Fibroblast of skin of scalp (primary cell): ENCODE measurements around the gene ACSS2. TPM values are rescaled to one million over a fixed set of nuclear protein-coding genes. Genes with fewer than 3 reads are reported as not detected.

ENCODE experiments used
- DNase-seq: peaks from one replicate; pipeline ENCODE4 v3.0.0-alpha.2; 2013
- polyA plus RNA-seq, 2 experiments: library from polyadenylated mRNA; unstranded; fragments of 120-200 nt; gene quantifications; one replicate each; pipeline ENCODE4 v1.2.1, GENCODE V29; 2013; ENCODE audit not compliant: insufficient read length in 2 of 2

ACSS2 gene, protein sequence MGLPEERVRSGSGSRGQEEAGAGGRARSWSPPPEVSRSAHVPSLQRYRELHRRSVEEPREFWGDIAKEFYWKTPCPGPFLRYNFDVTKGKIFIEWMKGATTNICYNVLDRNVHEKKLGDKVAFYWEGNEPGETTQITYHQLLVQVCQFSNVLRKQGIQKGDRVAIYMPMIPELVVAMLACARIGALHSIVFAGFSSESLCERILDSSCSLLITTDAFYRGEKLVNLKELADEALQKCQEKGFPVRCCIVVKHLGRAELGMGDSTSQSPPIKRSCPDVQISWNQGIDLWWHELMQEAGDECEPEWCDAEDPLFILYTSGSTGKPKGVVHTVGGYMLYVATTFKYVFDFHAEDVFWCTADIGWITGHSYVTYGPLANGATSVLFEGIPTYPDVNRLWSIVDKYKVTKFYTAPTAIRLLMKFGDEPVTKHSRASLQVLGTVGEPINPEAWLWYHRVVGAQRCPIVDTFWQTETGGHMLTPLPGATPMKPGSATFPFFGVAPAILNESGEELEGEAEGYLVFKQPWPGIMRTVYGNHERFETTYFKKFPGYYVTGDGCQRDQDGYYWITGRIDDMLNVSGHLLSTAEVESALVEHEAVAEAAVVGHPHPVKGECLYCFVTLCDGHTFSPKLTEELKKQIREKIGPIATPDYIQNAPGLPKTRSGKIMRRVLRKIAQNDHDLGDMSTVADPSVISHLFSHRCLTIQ
- polyA plus RNA-seq (2013, experiment 1 of 2; ENCODE audit: insufficient read length), result 24.5 TPM
- 21.8 TPM for polyA plus RNA-seq (2013, experiment 2 of 2; ENCODE audit: insufficient read length)

GRCh38 chr20:34876406-34877282 lies at the start of gene ACSS2:
Gene ACSS2, plus strand, starts transcription at chr20:34876612. Its CDS starts 34 bp downstream, at chr20:34876646.
- no peak for DNase-seq

- DNase-seq, result no peak
These were observed 47.2 kb upstream of the ACSS2 start for GRCh38 chr20:34829191-34829590.

GRCh38 chr20:34831936-34832335 lies 44.5 kb upstream of the ACSS2 start:
- DNase-seq, result no peak

DNA sequence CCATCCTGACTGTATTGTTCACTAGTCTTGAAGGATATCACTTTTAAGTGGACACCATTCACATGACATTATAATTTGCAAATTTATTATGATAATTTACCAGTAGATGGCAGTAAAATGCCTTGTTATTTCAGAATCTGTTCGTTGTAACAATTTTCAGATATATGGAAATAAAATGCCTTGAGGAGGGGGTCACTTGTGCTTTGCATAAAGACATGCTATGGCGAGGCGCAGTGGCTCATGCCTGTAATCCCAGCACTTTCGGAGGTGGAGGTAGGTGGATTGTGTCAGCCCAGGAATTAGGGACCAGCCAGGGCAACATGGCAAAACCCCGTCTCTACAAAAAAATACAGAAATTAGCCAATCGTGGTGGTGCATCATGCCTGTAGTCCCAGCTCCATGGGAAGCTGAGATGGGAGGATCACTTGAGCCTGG lies 41.9 kb upstream of the ACSS2 start:
- peak; percentile 49 for DNase-seq

DNA sequence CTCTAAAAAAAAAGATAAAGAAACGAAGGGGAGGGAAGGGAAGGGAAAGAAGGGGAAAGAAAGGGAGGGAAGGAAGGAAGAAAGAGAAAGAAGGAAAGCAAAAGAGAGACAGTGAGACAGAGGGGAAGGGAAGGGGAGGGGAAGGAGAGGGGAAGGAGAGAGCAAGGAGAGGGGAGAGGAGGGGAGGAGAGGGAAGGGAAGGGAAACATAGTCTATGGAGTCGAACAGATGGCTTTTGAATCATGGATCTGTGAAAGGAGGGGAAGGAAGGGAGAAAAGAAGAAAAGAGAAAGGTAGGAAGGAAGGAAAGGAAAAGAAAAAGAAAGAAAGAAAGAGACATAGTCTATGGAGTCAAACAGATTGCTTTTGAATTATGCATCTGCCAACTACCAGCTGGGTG lies 34.3 kb upstream of the ACSS2 start:
- no peak for DNase-seq

- DNase-seq, result no peak
These were observed 33.0 kb upstream of the ACSS2 start for GRCh38 chr20:34843421-34843820.

DNA sequence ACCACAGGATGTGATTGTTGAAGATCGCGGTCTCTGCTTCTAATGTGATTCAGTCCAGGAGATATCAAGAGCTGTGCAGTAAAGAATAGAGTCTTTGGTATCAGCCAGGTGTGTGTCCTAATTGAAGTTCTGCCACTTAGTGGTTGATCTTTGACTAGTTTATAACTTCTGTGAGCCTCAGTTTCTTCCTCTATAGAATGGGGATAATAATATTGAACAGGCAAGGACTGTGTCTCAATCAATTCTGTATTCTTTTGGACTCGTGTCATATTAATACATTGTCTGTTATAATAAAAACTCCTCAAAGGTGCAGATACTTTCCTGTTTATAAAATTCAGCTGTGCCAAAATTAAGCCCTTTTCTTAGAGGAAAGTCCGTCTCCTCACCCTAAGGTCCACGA lies 27.8 kb upstream of the ACSS2 start:
- DNase-seq, result no peak

DNA sequence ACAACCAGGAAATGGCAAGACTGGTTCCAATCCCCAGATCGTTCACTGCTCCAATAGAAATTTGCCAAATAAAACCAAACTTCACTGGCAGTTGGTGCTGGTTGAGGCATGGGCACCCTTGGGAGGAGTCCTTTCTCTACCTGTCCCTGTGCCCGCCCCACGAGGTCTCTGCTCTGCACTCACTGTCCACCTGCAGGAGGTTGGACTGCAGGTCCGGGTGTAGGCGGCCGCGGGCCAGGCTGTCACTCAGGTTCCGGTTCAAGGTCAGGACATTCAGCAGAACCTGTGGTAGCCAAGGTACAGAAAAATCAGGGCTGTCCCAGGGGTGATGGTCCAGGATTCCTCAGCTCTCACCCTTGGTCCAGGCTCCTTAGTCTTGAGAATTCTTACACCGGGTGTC lies 26.6 kb upstream of the ACSS2 start:
- no peak for DNase-seq

GRCh38 chr20:34850969-34851368 lies 25.4 kb upstream of the ACSS2 start:
- DNase-seq, result no peak

DNA sequence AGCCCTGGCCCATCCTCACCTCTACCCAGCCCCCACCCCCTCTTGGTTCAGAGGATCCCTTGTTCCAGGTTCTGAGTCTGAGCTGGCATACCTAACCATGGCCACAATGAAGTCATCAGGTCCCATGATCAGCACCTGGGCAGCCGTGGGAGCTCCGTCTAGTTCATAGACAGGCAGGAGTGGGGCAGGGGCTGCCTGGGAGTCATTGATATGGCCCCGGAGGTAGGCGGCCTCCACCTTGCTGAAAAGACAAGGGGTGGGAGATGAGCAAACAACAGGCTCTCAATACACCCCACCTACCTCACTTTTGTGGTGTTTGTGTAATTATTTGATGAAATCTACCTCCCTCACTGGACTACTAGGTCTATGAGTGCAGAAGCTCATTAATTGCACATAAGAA lies 24.1 kb upstream of the ACSS2 start:
- no peak for DNase-seq

DNA sequence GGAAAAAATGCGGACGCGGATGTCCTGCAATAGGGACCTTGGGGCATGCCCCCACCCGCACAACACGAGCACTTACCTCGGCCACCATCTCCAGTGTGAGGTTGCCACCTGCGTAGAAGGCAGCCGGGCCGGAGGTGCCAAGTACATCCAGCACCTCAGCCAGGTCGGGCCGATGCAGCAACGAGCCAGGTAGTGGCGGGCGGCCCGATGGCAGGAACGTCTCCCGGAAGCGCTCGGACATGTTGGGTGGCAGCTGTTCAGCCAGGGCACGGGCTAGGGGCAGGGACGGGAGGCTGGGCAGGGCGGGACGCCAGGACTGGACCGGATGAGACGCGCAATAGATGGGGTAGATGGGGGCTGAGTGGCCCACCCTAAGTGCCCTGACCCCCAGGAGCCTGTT lies 17.0 kb upstream of the ACSS2 start:
- DNase-seq, result no peak

DNA sequence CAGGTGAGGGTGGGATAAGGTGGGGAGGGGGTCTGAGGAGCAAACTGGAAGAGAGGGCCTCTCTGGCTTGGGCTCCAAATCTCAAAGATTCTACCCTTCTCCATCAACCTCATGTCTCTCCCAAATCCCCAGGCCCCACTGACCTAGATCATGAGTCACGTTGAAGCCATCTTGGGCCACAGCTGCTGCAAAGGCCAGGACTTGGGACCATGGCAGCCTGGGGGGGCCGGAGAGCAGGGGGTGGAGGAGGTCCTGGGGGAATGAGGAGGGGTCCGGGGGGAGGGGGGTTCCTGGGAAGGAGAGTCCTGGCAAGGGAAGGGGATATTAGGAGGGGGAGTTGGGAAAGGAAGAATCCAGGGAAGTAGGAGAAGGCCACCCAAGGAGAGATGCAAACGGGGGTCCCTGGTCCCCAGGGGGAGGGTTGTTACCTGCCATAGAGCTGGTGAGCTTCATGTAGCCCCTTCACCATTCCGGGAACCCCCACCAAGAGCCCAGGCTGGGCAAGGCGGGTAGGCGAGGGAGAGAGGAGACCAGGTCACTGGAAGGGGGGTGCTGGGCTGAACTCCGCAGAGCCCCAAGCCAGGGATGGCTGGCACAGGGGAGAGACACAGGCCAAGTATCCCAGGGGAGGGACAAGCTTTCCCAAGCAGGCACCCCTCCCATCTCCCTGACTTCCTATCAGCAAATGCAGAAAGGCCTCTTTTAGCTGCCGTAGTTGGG lies 16.4 kb upstream of the ACSS2 start:
- no peak for DNase-seq

DNA sequence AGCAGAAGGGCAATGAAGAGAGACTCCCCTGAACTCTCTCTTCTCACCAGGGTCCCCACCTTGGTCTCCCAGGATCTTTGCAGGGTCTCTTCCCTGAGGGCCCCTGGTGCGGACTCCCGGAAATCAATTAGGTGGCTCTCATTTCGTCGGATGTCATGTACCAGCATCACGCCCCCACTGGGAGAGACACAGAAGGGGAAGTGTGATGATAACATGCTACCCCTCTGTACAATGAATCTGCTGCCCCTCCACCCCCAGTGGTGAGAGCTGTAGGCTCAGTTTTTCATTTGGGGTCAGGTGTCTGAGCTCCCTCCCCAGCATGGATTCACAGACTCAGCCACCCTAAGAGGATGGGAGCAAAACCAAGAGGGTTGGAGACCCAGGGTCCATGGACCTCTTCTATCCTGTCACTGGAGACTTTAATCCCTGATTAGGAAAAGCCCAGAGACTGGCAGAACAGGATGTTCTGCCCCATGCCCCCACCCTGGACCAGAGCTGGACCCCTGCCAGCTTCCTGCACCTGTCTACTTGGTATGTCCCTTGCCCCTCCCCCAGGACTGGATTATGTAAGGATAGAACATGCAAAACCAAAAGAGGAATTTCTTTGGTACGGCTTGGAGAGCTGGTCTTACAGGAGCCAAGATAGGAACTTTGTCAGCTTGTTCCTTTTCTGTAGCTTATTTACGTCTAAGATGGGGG lies 14.9 kb upstream of the ACSS2 start:
- DNase-seq, result no peak

GRCh38 chr20:34862724-34863123 lies 13.7 kb upstream of the ACSS2 start:
- no peak for DNase-seq

- no peak for DNase-seq
These were observed 12.9 kb upstream of the ACSS2 start for GRCh38 chr20:34863421-34863965.

- no peak for DNase-seq
These were observed 12.2 kb upstream of the ACSS2 start for GRCh38 chr20:34864216-34864615.

DNA sequence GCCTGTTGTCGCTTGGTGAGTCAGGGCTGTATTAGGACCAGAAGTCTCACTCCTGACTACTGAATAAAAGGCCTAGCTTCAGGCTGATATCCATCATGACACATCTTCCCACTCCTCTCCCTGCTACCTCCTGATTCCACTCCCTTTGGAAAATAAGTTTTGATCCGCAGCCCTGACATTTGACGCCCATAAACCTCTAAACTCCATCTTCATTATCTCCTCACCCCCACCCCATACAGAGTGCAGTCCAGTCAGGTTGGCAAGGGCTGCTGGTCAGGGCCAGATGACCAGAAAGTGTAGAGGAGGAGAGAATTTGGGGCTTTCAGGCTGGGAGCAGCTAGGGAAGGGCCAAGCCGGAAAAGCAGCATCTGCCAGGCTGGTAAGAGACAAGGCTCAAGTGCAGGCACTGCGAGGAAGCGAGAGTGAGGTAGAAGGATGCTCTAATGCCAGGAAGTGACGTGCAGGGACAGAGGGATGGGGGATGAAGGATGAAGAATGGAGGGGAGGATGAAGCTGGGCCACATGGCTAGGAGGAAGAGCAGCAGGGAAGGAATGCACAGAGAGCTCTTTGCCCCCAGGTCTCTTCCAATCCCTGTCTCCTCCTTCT lies 5.0 kb upstream of the ACSS2 start:
- DNase-seq, result no peak

- DNase-seq, result no peak
These were observed 4.3 kb upstream of the ACSS2 start for GRCh38 chr20:34871966-34872621.

DNA sequence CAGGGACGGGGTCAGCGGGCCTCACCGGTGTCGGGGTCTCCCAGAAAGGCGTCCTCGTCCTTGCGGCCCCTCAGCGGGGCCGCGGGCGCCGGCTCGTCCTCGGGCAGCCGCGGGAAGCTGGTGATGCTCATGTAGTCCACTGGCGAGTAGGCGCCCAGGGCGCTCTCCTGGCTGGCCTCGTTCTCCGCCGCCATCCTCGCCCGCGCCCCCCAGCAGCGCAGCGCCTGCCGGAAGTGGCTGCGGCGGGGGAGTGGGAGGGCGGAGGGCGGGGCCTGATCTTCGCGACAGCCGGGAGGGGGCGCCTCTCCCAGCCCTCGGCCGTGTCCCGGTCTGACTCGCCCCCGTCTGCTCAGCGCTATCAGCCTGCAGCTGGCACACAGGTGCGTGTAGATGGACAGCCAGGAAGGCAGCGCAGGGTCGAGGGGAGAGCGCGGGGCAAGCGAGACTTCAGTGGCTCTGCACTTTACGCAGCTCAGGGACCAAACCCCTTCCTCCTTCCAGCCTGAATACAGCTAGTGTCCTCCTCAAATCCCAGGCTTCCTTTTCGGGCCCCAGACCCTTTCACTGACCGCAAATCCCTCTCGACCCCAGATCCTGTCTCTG lies 3.7 kb upstream of the ACSS2 start, which contains the start of gene GGT7:
TSS of gene GGT7 (minus strand) at position 235 of the 603 bp plus-strand sequence. CDS start at position 194, 41 bp downstream.
- DNase-seq, result peak; percentile 77
